Heart right ventricle (tissue), 16 donors: Measurements from ENCODE around the gene CTSA. TPM values are rescaled to one million over a fixed set of nuclear protein-coding genes. Genes with fewer than 3 reads are reported as not detected.

Source experiments
- ATAC-seq, 8 donors: fragments of 200-7000 bp; cut with Tn5 transposase; one replicate each; pipeline ENCODE4 v1.9.1; 2020; ENCODE audit warnings: mild to moderate bottlenecking in 8 of 8, moderate library complexity in 8 of 8, moderate number of reproducible peaks in 1 of 8
- DNase-seq, 2 donors: peaks; one replicate each; pipeline ENCODE4 v3.0.0-alpha.2; 2020
- H3K27ac ChIP-seq, 10 donors: fragments of 200-600 bp; sonication (generic) in 2 of 10; one replicate each; pipeline versions ENCODE4 v1.5.0 to v1.8.0; 2020 to 2022; ENCODE audit warnings: mild to moderate bottlenecking in 3 of 10
- H3K27me3 ChIP-seq, 7 donors: fragments of 200-600 bp; one replicate each; pipeline ENCODE4 v1.8.0; 2021 to 2022; ENCODE audit warnings: mild to moderate bottlenecking in 2 of 7
- H3K36me3 ChIP-seq, 9 donors: fragments of 200-600 bp; sonication (generic) in 1 of 9; one replicate each; pipeline versions ENCODE4 v1.5.0 to v1.8.0; 2020 to 2022; ENCODE audit warnings: mild to moderate bottlenecking in 2 of 9
- H3K4me1 ChIP-seq, 9 donors: fragments of 200-600 bp; sonication (generic) in 1 of 9; one replicate each; pipeline versions ENCODE4 v1.5.0 to v1.8.0; 2020 to 2022; ENCODE audit warnings: mild to moderate bottlenecking in 4 of 9
- H3K4me3 ChIP-seq, 10 donors: fragments of 200-600 bp; sonication (generic) in 2 of 10; one replicate each; pipeline versions ENCODE4 v1.5.0 to v1.8.0; 2020 to 2022; ENCODE audit warnings: mild to moderate bottlenecking in 7 of 10, moderate library complexity in 2 of 10
- H3K9me3 ChIP-seq, 11 donors: fragments of 200-600 bp in 10 of 11; sonication (generic) in 2 of 11; one replicate each; pipeline versions ENCODE4 v1.5.0 to v1.8.0; 2013 to 2022; ENCODE audit warnings: mild to moderate bottlenecking in 2 of 11, control low read depth in 1 of 11, moderate library complexity in 1 of 11
- WGBS, 2 donors: extraction: QIAGEN DNeasy Blood & Tissue Kit; methylation state at CpG; one replicate each; pipeline ENCODE4 v1.1.7; 2013; ENCODE audit warnings: inconsistent platforms in 1 of 2; 5-methylcytosine and 5-hydroxymethylcytosine counted together
- intact Hi-C, 10 donors: fragments of 100-400 bp; cut with DNase I; formaldehyde crosslinking; loops; one replicate each; pipeline versions ENCODE4 v1.11.1 to v1.14.2; 2022
- polyA plus RNA-seq, 2 donors: library from polyadenylated mRNA; stranded (reverse); fragments of 200-250 nt; gene quantifications; one replicate each; pipeline ENCODE4 v1.2.3, GENCODE V29; 2013
- total RNA-seq, 10 donors: library from RNA; stranded (reverse); fragmentation: NEBNext Ultra II Directional in 3 of 10; extraction: Animal tissue kit (Norgen Biotek cat#: 25700) in 3 of 10; gene quantifications; one replicate each; pipeline versions ENCODE4 v1.2.1 to v1.2.4, GENCODE V29; 2021 to 2023
- TF ChIP-seq, protein P1 (sequence below), 9 donors: fragments of 200-600 bp; sonication (generic) in 2 of 9; IDR thresholded peaks; one replicate each; pipeline versions ENCODE4 v1.5.0 to v1.8.0; 2021 to 2022; ENCODE audit warnings: antibody characterized with exemption in 9 of 9, mild to moderate bottlenecking in 5 of 9, moderate library complexity in 1 of 9
- donor health status: Arrhythmogenic right ventricular cardiomyopathy.
- donor health status: ischemic (EF 13 %, LVEDD 7.1; RV severe dilation, severe dysfunction).
- donor health status: healthy with polysubstance abuse.
- donor health status: DM: no; HTN: yes; CAD: no.
- donor health status: DM: no; HTN: no; CAD: no.
- donor health status: ischemic (EF 25% LVEDD 6.9; RV normal size, moderate dysfunction).
- donor health status: ischemic (EF 25% LVEDD 5.7; RV mildly dilated, moderate dysfunction).
- donor health status: healthy.
- donor health status: DM: yes; HTN: yes; CAD: no.
- donor health status: Ischemic cardiomyopathy.
- donor health status: ischemic (EF 35%, LVEDD 5.7; RV mildly dilated, moderate dysfunction).
- donor health status: nonischemic (EF 11% LVEDD 7.7; RV severe dilation, severe dysfunction).
- donor health status: DM: yes; HTN: yes; CAD: no.
- donor health status: PGD.
- donor health status: ischemic (EF 29% LVEDD 5.4; RV normal size, mild dysfunction).
- donor health status: nonischemic (EF 23%, LVEDD 6.1; RV moderate dilation, normal function).

Gene CTSA
- total and polyA plus RNA-seq, 12 donors = 75.1 to 173 (median 102) TPM

DNA sequence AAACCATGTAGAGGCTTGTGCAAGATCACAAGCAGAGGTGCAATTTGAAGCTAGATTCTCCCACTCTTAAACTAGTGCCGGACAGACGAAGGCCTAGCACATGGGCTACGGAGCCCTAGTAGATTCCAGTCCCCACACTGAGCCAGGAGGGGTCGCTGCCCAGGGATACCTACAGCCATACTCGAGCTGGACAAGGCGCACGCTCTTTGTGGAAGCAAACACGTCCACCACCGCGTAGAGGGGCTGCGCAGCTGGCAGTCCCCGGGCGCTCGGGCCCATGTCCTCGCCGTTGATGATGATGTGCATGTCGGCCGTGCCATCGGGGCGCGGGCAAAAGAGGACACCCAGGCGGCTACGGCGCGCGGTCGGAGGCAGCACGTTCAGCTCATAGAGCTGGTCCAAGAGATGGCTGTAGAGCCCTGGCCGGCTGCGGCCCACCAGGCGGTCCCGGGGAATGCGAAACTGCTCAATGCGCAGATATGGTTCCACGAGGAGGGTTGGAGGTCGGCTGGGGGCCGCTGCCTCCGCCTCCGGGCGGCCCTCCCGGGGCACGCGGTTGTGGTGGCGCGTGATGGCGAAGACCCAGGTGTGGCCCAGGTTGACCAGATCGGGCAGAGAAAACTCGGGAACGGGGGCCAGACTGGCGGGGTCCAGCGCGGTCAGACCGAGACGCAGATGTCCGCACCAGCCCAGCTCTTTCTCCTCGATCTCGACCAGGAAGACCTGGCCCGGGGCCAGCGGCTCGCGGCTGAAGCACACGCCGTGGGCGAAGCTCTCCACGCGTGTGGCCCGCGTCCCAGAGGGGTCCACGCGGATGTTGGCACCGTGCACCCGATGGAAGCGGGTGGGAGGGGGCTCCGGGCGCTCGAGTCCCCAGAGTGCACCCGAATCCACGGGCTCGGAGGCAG is 804 bp upstream of the CTSA start:
- WGBS, 2 donors = 1% methylated on average over 79 of the region's 79 CpGs
- DNase-seq (peak; percentile 81 to 87), ATAC-seq (peak; percentile 73 to 88 (median 82))
- TF ChIP-seq, protein P1, sequence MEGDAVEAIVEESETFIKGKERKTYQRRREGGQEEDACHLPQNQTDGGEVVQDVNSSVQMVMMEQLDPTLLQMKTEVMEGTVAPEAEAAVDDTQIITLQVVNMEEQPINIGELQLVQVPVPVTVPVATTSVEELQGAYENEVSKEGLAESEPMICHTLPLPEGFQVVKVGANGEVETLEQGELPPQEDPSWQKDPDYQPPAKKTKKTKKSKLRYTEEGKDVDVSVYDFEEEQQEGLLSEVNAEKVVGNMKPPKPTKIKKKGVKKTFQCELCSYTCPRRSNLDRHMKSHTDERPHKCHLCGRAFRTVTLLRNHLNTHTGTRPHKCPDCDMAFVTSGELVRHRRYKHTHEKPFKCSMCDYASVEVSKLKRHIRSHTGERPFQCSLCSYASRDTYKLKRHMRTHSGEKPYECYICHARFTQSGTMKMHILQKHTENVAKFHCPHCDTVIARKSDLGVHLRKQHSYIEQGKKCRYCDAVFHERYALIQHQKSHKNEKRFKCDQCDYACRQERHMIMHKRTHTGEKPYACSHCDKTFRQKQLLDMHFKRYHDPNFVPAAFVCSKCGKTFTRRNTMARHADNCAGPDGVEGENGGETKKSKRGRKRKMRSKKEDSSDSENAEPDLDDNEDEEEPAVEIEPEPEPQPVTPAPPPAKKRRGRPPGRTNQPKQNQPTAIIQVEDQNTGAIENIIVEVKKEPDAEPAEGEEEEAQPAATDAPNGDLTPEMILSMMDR (IDR thresholded peaks at IDR 0.05) = peak; percentile 50 to 86 (median 72)
- peaks cover 10 to 49% (median 30%) of the 10 kb centered on the region in 9 donors for H3K4me1 ChIP-seq
- H3K9me3 ChIP-seq = no peaks in the 10 kb centered on the region
- H3K27ac ChIP-seq = peak overlapping the region; percentile 78 to 97 (median 92)
- intact Hi-C loops = loop anchor here in 6 of 10 donors (2.0 to 10.0 kb wide), 5 partner anchors 20 to 80 kb away; partner anchors contain the start of gene PCIF1 (in 5 of the 6)
- peak overlapping the region; percentile 69 to 88 (median 74) for H3K4me3 ChIP-seq
- H3K36me3 ChIP-seq = peaks cover 0 to 67% (median 24%) of the 10 kb centered on the region in 9 donors
- H3K27me3 ChIP-seq = no peaks in the 10 kb centered on the region

DNA sequence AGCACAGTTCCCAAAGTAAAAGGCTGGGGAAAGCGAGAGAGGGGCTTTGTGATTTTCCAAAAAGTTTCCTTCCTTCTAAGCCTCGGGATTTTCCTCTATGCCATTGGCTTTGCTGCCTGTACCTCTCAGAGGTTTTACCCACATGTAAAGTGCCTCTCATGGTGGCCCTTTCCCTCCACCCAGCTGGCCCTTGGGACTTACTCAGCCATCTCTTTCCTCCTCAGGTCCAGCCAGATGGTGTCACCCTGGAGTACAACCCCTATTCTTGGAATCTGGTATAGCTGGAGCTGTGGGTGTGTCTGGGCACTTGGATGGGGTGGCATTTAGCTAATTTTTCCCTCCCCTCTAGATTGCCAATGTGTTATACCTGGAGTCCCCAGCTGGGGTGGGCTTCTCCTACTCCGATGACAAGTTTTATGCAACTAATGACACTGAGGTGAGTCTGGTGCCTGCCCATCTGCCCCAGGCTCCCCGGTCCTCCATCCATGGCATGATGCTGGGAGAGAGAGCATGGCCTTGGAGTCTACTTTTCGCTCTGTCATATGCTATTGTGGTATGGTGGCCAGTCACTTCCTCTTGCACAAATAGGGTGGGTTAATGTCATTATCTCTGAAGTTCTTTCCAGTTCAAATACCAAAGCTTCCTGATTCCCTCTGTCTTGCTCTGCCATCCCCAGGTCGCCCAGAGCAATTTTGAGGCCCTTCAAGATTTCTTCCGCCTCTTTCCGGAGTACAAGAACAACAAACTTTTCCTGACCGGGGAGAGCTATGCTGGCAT is 1.1 kb downstream of the CTSA start:
- Histone ChIP-seq H3K27me3 (no peaks in the 10 kb centered on the region), H3K4me1 (peaks cover 10 to 47% (median 30%) of the 10 kb centered on the region in 9 donors), H3K27ac (peak overlapping the region in 8 of 10 donors; percentile 82 to 97 (median 92)), H3K36me3 (peaks cover 0 to 67% (median 41%) of the 10 kb centered on the region in 9 donors), H3K9me3 (no peaks in the 10 kb centered on the region), H3K4me3 (peak overlapping the region in 9 of 10 donors; percentile 69 to 88 (median 76))
- intact Hi-C loops = loop anchor here in 2 of 10 donors (2.0 to 10.0 kb wide), 3 partner anchors 41 to 75 kb away; no protein-coding TSS in a partner anchor
- ATAC-seq = no peak
- TF ChIP-seq, protein P1 (IDR thresholded peaks at IDR 0.05) = peak in 2 of 9 donors; percentile 7 to 18
- 82% methylated on average over 9 of the region's 9 CpGs for WGBS, 2 donors
- no peak for DNase-seq

DNA sequence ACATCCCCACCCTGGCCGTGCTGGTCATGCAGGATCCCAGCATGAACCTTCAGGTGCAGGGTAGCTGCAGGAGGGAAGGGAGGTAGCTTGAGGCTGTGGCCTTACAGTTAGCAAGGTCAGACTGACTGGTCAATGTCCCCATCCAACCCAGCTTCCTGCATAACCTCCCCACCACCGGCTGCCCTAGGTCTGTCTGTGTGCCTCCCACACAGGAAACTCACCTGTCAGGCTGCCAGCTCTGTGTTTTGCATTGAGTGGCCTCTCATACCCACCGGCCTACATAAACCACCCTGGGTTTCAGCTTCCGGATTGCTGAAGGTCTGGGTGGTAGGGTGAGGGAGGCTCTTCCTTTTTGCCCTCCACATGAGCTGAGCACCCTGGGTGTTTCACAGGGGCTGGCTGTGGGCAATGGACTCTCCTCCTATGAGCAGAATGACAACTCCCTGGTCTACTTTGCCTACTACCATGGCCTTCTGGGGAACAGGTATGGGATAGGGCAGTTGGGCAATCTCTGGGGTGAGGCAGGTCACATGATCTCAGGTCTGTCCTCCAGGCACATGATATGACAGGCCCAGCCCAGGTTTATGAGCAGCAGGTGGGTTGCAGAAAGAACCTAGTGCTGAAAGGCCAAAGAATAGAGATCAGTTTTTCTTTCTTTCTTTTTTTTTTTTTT is 1.8 kb downstream of the CTSA start:
- Histone ChIP-seq H3K9me3 (no peaks in the 10 kb centered on the region), H3K4me3 (peak overlapping the region in 1 of 10 donors; percentile 81), H3K27ac (peak overlapping the region in 1 of 10 donors; percentile 91), H3K36me3 (peaks cover 0 to 67% (median 47%) of the 10 kb centered on the region in 9 donors), H3K4me1 (peaks cover 10 to 47% (median 30%) of the 10 kb centered on the region in 9 donors), H3K27me3 (no peaks in the 10 kb centered on the region)
- WGBS, 2 donors = 50 to 74% methylated on average over 4 of the region's 4 CpGs
- TF ChIP-seq, protein P1 (IDR thresholded peaks at IDR 0.05) = no peak
- DNase-seq (no peak), ATAC-seq (no peak)
- intact Hi-C loops = loop anchor here in 2 of 10 donors (2.0 to 10.0 kb wide), 3 partner anchors 40 to 74 kb away; no protein-coding TSS in a partner anchor
